Measurements from ENCODE around the gene SPRYD7.
A peak's percentile ranks its signal among the peaks of the same experiment; 100 is the strongest.
"Not testable (repeated sequence)": the region's sequence is repeated elsewhere in the genome, so short reads cannot be mapped to it uniquely, and the experiment has no call there.

The SPRYD7 gene

DNA sequence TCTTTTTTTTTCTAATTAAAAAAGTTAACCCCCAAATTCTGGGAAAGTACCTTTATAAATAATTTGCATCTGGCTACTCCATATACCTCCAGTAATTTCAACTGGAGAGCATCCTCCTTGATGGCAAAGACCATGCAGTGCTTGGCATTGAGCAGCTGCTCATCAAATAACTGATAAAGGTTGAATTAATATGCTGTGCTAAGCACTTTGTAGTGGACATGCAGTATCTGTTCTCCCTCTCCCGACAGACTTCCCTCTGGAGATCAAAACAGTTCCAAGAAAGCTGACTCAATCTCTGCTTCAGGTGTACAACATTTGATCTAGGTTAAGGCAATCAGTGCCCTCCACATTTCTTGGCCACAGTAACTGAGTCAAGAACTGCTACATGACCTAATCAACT lies 3.3 kb downstream of the SPRYD7 start:
- no peak for DNase-seq

- DNase-seq = no peak
Measured at GRCh38 chr13:49932066-49932465, 4.1 kb downstream of the SPRYD7 start.

GRCh38 chr13:49927755-49928154 lies 8.4 kb downstream of the SPRYD7 start:
- no peak for DNase-seq

DNA sequence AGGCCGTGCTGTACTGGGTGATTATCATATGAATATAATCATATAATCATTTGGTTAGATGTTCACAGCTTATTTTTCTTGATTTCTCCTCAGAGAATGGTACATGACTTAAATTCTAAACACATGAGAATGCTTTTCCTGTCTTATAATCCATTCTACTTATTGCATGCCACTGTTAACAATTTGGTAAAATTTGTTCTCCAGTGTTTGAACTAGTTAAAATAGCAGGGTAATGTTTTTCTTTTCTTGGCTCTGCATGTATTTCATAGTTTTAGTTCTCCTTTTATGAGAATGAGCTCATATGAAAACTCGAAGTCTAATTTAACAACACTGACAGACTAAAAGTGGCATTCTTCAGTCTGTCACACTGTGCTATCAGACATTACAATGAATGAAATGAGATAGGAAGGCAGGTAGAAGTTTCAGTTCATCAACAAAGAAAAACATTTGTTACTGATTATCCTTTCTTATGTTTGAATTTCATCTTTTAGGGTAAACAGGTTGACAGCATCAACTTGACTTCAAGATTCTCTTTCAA lies 10.2 kb downstream of the SPRYD7 start:
- peak; percentile 1 for DNase-seq

GRCh38 chr13:49922301-49922700 lies 13.8 kb downstream of the SPRYD7 start:
- no peak for DNase-seq

- DNase-seq = not testable (repeated sequence)
Measured at GRCh38 chr13:49920969-49921368, 15.2 kb downstream of the SPRYD7 start.

DNA sequence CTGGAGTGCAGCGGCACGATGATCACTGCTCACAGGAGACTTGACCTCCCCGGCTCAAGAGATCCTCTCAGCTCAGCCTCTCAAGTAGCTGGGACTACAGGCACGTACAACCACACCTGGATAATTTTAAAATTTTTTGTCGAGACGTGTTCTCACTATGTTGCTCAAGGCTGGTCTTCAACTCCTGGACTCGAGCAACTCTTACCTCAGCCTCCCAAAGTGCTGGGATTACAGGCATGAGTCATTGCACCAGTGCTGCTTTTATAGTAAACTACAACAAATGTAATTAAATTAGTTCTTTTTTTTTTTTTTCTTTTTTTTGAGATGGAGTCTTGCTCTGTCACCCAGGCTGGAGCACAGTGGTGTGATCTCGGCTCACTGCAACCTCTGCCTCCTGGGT lies 18.0 kb downstream of the SPRYD7 start:
- not testable (repeated sequence) for DNase-seq

DNA sequence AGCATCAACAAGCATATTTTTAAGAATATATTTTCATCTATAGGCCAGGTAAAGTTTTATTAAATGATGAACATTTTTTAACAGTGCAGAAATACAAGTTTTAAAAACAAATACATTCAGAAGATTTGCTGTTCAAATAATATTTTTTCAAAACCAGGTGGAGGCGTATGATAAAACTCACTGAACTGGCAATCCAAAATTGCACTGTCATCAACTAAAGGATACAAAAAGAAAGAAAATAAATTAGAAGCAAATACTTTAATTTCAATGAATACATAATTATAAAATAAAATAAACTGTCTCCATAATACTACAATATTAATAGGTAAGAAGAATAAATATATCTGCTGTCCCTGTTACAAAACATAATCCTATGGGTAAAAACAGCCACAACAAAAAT lies 21.2 kb downstream of the SPRYD7 start:
- no peak for DNase-seq

GRCh38 chr13:49908637-49909036 lies 27.5 kb downstream of the SPRYD7 start:
- DNase-seq = no peak

- no peak for DNase-seq
Measured at GRCh38 chr13:49904729-49905456, 31.2 kb downstream of the SPRYD7 start.

DNA sequence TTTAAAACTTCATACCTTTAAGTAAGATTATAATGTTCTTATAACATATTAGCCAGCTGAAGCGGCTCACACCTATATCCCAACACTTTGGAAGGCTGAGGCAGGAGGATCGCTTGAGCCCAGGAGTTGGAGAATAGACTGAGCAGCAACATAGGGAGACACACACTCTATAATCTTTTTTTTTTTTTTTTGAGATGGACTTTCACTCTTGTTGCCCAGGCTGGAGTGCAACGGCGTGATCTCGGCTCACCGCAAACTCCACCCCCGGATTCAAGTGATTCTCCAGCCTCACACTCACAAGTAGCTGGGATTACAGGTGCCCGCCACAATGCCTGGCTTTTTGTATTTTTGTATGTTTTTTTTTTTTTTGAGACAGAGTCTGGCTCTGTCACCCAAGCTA lies 37.3 kb downstream of the SPRYD7 start:
- no peak for DNase-seq

DNA sequence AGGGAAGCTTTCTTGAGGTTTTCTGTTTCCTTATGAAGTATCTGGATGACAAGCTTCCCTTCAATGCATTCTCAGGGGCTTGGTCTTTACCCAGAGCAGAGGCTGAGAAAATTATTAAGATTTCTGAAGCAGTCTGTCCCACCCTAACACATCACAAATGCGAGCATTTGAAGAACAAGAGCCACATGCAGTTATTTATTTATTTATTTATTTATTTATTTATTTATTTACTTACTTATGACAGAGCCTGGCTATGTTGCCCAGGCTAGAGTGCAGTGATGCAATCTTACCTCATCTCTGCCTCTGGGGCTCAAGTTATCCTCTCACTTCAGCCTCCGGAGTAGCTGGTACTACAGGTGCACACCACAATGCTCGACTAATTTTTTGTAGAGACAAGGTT lies 38.4 kb downstream of the SPRYD7 start:
- DNase-seq = no peak

GRCh38 chr13:49895826-49896225 lies 40.3 kb downstream of the SPRYD7 start:
- DNase-seq = no peak

DNA sequence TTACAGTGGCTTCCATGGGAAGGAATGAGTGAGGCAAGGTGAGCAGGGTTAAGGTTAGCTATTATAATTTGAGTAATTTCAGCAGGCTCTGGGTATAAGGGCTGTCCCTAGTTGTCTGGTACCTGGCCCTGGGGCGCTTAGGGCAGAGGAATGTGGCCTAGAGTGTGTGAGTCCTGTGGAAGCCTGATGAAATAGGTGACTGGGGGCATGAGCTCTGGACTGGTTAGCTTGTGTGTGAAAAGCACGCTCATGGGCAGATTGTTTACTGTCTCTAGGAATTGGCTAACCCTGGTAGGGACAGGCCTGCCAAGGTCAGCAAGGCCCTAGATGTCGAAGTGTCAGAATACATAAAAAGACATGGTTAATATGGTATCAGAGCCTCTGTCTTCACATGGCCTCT lies 42.5 kb downstream of the SPRYD7 start:
- DNase-seq = no peak

DNA sequence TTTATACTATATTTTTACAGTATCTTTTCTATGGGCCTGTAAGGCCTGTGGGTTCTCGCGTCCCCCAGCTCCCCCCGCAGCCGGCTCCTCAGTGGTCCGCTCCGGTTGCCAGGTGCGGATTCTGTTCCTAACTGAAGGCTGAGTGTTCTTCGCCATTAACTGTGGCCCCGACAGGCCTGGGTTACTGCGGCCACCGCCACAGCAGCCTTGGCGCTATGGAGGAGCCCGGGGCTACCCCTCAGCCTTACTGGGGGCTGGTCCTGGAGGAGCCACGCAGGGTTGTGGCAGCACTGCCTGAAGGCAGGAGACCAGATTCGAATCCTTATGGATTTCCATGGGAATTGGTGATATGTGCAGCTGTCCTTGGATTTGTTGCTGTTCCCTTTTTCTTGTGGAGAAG lies 45.8 kb downstream of the SPRYD7 start:
- DNase-seq = no peak

GRCh38 chr13:49878682-49879081 lies 57.5 kb downstream of the SPRYD7 start:
- DNase-seq = no peak

DNA sequence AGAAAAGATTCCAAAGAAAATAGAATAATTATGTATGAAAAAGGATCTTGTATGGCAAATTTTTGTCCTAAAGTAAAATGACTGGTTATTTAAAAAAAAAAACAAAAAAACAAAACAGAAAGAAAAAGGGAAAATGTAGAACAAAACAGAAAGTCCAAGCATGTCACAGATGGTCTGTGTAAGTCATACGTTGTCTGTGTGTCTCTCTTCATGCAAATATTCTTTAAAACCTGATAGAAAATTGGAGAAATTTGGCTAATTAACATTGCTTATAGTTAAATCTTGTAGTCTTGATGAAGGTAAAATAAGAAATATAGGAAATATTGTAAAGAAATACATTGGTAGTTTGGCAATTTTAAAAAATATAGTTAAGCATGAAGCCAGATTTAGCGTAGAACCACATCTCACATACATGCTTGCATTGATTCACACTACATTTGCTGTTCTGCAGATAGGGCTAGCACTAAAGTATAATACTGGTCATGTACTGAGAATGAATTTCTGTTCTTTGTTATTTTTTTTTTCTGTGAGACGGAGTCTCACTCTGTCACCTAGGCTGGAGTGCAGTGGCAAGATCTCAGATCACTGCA lies 58.4 kb downstream of the SPRYD7 start:
- peak; percentile 28 for DNase-seq

DNA sequence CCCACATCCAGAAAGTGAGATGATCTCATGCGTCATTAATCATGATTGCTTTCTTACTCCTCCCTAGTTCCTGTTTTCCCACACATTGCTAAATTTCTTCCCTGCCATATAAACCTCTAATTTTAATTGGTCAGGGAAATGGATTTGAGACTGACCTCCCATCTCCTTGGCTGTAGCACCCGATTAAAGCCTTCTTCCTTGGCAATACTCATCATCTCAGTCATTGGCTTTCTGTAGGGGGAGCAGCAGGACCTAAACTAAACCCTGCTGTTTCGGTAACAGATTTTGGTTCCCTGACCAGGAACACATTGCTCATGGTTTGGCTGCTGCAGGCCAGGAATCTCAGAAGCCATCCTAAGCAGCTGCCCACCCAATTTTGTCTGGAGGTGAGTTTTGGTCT lies 61.7 kb downstream of the SPRYD7 start:
- no peak for DNase-seq

GRCh38 chr13:49869519-49869918 lies 66.6 kb downstream of the SPRYD7 start:
- peak; percentile 6 for DNase-seq

DNA sequence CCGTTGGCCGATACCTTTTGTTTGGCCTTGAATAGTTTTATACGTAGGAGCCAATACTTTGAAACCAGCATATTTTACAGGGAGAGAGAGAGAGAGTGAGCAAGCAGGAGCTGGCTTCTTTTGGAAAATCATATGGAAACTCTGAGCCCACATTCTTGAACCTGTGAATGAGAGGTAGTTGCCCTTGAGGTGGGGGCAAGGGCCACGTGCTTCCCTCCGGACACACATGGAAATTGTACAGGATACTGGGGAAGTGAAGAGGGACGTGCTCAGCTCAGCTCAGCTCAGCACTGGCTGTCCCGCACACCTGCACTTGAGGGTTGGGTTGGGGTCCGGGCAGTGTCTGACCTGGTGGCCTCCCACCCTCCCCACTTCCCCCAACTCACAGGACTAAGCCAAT lies 68.3 kb downstream of the SPRYD7 start:
- DNase-seq = no peak

- DNase-seq = no peak
Measured at GRCh38 chr13:49865218-49865617, 70.9 kb downstream of the SPRYD7 start.

GRCh38 chr13:49864509-49864908 lies 71.6 kb downstream of the SPRYD7 start:
- DNase-seq = no peak

All from eye (tissue), 1 donor.